ENCODE results near the gene FGFRL1. TPM values are rescaled to one million over a fixed set of nuclear protein-coding genes. Genes with fewer than 3 reads are reported as not detected.

FGFRL1 gene
- total RNA-seq, 1 experiment from 2014 or later: 30.4 TPM

GRCh38 chr4:1060621-1061020 lies 49.2 kb downstream of the FGFRL1 start:
- Histone ChIP-seq H3K36me3 (ENCODE audit: insufficient read depth, low read length, poor library complexity, severe bottlenecking) (no peaks in the 10 kb centered on the region), H3K27ac (ENCODE audit: low read depth, low read length, poor library complexity, severe bottlenecking) (no peak overlapping the region), H3K4me1 (ENCODE audit: insufficient read depth, low read length, poor library complexity, severe bottlenecking) (no peaks in the 10 kb centered on the region), H3K27me3 (replicated peaks; ENCODE audit: insufficient read depth, low read depth, low read length, poor library complexity) (peaks cover 81% of the 10 kb centered on the region), H3K4me3 (ENCODE audit: low read depth, low read length, poor library complexity, severe bottlenecking) (no peak overlapping the region), H3K9me3 (ENCODE audit: low read depth, low read length, poor library complexity, severe bottlenecking) (no peaks in the 10 kb centered on the region)
- BruUV-seq (replicated peaks): no TSS peak
- CTCF ChIA-PET: no interaction called here
- POLR2A ChIA-PET (ENCODE audit: low non-redundant PET): no interaction called here
- TF ChIP-seq CTCF (conservative IDR thresholded peaks at IDR 0.05; ENCODE audit: low read depth, low read length) (no peak), EZH2 (IDR thresholded peaks at IDR 0.05; ENCODE audit: borderline replicate concordance, low read depth, low read length, poor library complexity, severe bottlenecking) (no peak)
- intact Hi-C loops (cut with micrococcal nuclease; ENCODE audit: unreplicated experiment): no loop called here
- DNase-seq (ENCODE audit: low spot score): no peak

GRCh38 chr4:1061056-1061700 lies 49.8 kb downstream of the FGFRL1 start:
- TF ChIP-seq EZH2 (IDR thresholded peaks at IDR 0.05; ENCODE audit: borderline replicate concordance, low read depth, low read length, poor library complexity, severe bottlenecking) (no peak), CTCF (conservative IDR thresholded peaks at IDR 0.05; ENCODE audit: low read depth, low read length) (no peak)
- intact Hi-C loops (cut with micrococcal nuclease; ENCODE audit: unreplicated experiment): no loop called here
- no peaks in the 10 kb centered on the region for H3K9me3 ChIP-seq (ENCODE audit: low read depth, low read length, poor library complexity, severe bottlenecking)
- no peaks in the 10 kb centered on the region for H3K4me1 ChIP-seq (ENCODE audit: insufficient read depth, low read length, poor library complexity, severe bottlenecking)
- ChIA-PET POLR2A (ENCODE audit: low non-redundant PET) (interaction anchor here (0.6 kb wide), 1 partner anchor 159 kb away, joined by 3 read pairs; no protein-coding TSS in a partner anchor), CTCF (no interaction called here)
- H3K36me3 ChIP-seq (ENCODE audit: insufficient read depth, low read length, poor library complexity, severe bottlenecking): no peaks in the 10 kb centered on the region
- no TSS peak for BruUV-seq (replicated peaks)
- H3K27me3 ChIP-seq (replicated peaks; ENCODE audit: insufficient read depth, low read depth, low read length, poor library complexity): peaks cover 78% of the 10 kb centered on the region
- H3K27ac ChIP-seq (ENCODE audit: low read depth, low read length, poor library complexity, severe bottlenecking): no peak overlapping the region
- no peak for DNase-seq (ENCODE audit: low spot score)
- no peak overlapping the region for H3K4me3 ChIP-seq (ENCODE audit: low read depth, low read length, poor library complexity, severe bottlenecking)

GRCh38 chr4:1061760-1062159 lies 50.3 kb downstream of the FGFRL1 start:
- no TSS peak for BruUV-seq (replicated peaks)
- POLR2A ChIA-PET (ENCODE audit: low non-redundant PET): interaction anchor here (0.6 kb wide), 1 partner anchor 158 kb away, joined by 3 read pairs; no protein-coding TSS in a partner anchor

More at GRCh38 chr4:1061760-1062159, 50.3 kb downstream of the FGFRL1 start:
- H3K4me3 ChIP-seq (ENCODE audit: low read depth, low read length, poor library complexity, severe bottlenecking): no peak overlapping the region
- H3K36me3 ChIP-seq (ENCODE audit: insufficient read depth, low read length, poor library complexity, severe bottlenecking): no peaks in the 10 kb centered on the region
- H3K27ac ChIP-seq (ENCODE audit: low read depth, low read length, poor library complexity, severe bottlenecking): no peak overlapping the region
- H3K9me3 ChIP-seq (ENCODE audit: low read depth, low read length, poor library complexity, severe bottlenecking): no peaks in the 10 kb centered on the region
- CTCF ChIA-PET: no interaction called here
- no peak for DNase-seq (ENCODE audit: low spot score)
- intact Hi-C loops (cut with micrococcal nuclease; ENCODE audit: unreplicated experiment): no loop called here
- H3K27me3 ChIP-seq (replicated peaks; ENCODE audit: insufficient read depth, low read depth, low read length, poor library complexity): peaks cover 78% of the 10 kb centered on the region
- TF ChIP-seq EZH2 (IDR thresholded peaks at IDR 0.05; ENCODE audit: borderline replicate concordance, low read depth, low read length, poor library complexity, severe bottlenecking) (no peak), CTCF (conservative IDR thresholded peaks at IDR 0.05; ENCODE audit: low read depth, low read length) (no peak)
- H3K4me1 ChIP-seq (ENCODE audit: insufficient read depth, low read length, poor library complexity, severe bottlenecking): no peaks in the 10 kb centered on the region
